Measurements from ENCODE around the gene ANTXR1. TPM values are rescaled to one million over a fixed set of nuclear protein-coding genes. Genes with fewer than 3 reads are reported as not detected.
"Not testable (repeated sequence)": the region's sequence is repeated elsewhere in the genome, so short reads cannot be mapped to it uniquely, and the experiment has no call there.

ANTXR1 gene
- total RNA-seq, 1 donor from 2014 or later, result 73.4 TPM

DNA sequence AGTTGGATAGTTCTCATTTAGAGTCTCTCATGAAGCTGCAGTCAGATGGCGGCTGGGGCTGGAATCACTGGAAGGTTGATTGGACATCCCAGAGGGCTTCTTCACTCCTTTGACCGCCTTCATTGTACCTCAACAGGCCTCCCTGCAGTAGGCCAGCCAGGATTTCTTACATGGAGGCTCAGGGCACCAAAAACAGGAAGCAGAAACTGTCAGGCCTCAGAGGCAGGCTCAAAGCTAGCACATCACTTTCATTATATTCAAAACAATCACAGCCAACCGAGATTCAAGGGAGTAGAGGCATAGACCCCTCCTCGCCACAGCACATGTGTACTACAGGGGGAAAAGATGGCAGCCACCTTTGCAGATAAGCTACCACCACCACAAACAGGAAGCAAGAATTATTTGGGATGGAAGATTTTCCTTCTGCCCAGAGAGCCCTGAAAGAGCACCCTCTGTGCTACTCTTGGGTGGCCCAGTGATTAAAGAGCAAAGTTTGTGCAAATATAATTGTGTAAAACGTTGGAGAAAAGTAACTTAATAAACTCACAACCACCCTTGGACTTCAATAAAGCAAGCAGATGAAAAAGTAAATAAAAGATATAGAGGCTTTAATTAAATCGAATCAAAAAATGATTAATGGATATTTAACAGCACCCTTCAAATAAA, 218.8 kb downstream of the ANTXR1 start:
- H3K27me3 Mint-ChIP-seq, result no peaks in the 10 kb centered on the region
- H3K4me1 Mint-ChIP-seq (ENCODE audit: low read depth), result no peaks in the 10 kb centered on the region
- H3K9me3 Mint-ChIP-seq (ENCODE audit: low read depth), result no peaks in the 10 kb centered on the region
- H3K36me3 Mint-ChIP-seq (ENCODE audit: insufficient read depth), result peaks cover 8% of the 10 kb centered on the region
- H3K4me3 Mint-ChIP-seq (ENCODE audit: low read depth), result no peak overlapping the region
- DNase-seq (ENCODE audit: low spot score, unreplicated experiment), result no peak
- TF ChIP-seq, protein P1, sequence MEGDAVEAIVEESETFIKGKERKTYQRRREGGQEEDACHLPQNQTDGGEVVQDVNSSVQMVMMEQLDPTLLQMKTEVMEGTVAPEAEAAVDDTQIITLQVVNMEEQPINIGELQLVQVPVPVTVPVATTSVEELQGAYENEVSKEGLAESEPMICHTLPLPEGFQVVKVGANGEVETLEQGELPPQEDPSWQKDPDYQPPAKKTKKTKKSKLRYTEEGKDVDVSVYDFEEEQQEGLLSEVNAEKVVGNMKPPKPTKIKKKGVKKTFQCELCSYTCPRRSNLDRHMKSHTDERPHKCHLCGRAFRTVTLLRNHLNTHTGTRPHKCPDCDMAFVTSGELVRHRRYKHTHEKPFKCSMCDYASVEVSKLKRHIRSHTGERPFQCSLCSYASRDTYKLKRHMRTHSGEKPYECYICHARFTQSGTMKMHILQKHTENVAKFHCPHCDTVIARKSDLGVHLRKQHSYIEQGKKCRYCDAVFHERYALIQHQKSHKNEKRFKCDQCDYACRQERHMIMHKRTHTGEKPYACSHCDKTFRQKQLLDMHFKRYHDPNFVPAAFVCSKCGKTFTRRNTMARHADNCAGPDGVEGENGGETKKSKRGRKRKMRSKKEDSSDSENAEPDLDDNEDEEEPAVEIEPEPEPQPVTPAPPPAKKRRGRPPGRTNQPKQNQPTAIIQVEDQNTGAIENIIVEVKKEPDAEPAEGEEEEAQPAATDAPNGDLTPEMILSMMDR (IDR thresholded peaks at IDR 0.05; ENCODE audit: unreplicated experiment), result no peak
- no peak overlapping the region for H3K27ac Mint-ChIP-seq

DNA sequence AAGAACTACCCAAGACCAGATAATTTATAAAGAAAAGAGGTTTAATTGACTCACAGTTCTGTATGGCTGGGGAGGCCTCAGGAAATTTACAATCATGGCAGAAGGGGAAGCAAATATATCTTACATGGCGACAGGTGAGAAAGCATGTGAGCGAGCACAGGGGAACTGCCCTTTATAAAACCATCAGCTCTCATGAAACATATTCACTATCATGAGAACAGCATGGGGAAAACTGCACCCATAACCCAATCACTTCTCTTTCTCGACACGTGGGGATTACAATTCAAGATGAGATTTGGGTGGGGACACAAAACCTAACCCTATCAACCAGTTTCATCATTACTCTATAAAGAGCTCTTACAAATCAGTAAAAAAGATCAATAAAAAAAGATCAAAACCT, 222.9 kb downstream of the ANTXR1 start:
- peaks cover 14% of the 10 kb centered on the region for H3K36me3 Mint-ChIP-seq (ENCODE audit: insufficient read depth)
- H3K27me3 Mint-ChIP-seq; H3K9me3 Mint-ChIP-seq (ENCODE audit: low read depth); H3K4me1 Mint-ChIP-seq (ENCODE audit: low read depth); H3K27ac Mint-ChIP-seq; DNase-seq (ENCODE audit: low spot score, unreplicated experiment); H3K4me3 Mint-ChIP-seq (ENCODE audit: low read depth): not testable (repeated sequence)

DNA sequence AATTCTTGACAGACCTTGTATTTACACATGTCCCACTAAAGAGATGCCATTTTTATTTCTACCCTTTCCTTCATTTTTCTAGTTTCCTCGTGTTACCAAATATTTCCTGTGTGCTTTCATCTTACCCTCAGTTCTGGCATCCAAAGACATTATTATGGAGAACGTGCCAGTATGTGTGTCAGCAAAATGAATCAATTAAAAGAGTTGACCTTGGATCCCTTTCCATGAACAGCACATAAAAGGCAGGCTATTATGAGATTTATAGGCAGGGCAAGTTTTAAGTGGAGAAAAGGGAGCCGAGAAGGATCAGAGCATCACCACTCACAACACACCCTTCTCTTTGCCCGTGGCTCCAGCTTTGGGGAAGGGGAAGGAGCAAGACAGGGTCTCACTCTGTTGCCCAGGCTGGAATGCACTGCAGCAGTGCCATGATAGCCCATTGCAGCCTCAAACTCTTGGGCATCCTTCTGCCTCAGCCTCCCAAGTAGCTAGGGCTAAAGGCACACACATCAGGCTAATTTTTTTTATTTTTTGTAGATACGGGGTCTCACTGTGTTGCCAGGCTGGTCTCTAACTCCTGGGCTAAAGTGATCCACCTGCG, 224.2 kb downstream of the ANTXR1 start:
- no peak overlapping the region for H3K4me3 Mint-ChIP-seq (ENCODE audit: low read depth)
- TF ChIP-seq, protein P1 (IDR thresholded peaks at IDR 0.05; ENCODE audit: unreplicated experiment), result no peak

DNA sequence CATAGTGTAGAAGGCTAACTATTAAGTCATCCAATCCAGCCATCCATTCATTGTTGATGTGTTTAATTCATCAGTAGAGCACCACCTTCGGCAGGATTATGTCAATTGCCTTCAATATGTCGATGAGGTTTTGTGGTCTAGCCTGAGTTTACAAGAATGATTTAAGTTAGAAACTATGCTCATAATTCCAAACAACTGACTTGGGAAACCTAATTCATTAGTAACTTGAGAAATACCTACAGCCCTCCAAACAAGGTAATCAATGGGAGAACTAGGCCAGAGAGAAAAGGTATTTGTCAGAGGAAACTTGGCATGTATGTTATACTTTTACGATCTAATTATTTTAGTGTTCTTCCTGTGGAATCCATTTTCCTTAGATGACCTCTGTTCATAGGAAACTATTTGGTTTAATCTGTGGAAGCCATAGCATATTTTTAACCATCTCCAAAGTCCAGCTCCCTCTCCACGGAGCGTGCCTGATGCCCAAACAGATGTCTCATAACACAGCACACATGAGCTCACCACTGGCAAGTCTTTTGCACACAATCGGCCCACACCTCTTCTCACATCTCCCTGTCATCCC, 225.6 kb downstream of the ANTXR1 start:
- no peaks in the 10 kb centered on the region for H3K4me1 Mint-ChIP-seq (ENCODE audit: low read depth)
- H3K4me3 Mint-ChIP-seq (ENCODE audit: low read depth), result no peak overlapping the region
- no peak overlapping the region for H3K27ac Mint-ChIP-seq
- TF ChIP-seq, protein P1 (IDR thresholded peaks at IDR 0.05; ENCODE audit: unreplicated experiment), result no peak
- H3K36me3 Mint-ChIP-seq (ENCODE audit: insufficient read depth), result peaks cover 12% of the 10 kb centered on the region
- no peak for DNase-seq (ENCODE audit: low spot score, unreplicated experiment)
- no peaks in the 10 kb centered on the region for H3K27me3 Mint-ChIP-seq
- no peaks in the 10 kb centered on the region for H3K9me3 Mint-ChIP-seq (ENCODE audit: low read depth)

More for the DNA sequence above, 224.2 kb downstream of the ANTXR1 start:
- no peaks in the 10 kb centered on the region for H3K4me1 Mint-ChIP-seq (ENCODE audit: low read depth)
- DNase-seq (ENCODE audit: low spot score, unreplicated experiment), result no peak
- H3K27me3 Mint-ChIP-seq, result no peaks in the 10 kb centered on the region
- peaks cover 12% of the 10 kb centered on the region for H3K36me3 Mint-ChIP-seq (ENCODE audit: insufficient read depth)
- H3K27ac Mint-ChIP-seq, result no peak overlapping the region
- no peaks in the 10 kb centered on the region for H3K9me3 Mint-ChIP-seq (ENCODE audit: low read depth)

DNA sequence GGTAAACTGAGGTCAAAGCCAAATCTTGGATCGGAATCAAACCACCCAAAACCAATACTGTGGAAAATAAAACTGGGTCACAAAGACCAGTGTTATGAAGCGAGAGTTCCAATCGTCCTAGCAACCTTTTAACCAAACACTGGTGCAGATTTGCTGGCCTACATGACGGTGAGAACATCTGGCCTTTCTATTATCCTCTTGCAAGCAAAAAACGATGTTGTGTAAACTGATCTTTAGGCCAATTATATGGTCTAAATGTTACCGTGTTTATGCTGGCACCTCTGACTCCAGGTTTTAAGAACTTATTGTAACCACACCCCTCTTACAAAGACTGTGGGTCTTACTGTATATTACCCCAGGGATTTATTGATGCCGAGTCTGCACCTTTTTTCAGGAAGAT, 228.1 kb downstream of the ANTXR1 start:
- Mint-ChIP-seq H3K4me1 (ENCODE audit: low read depth) (peaks cover 5% of the 10 kb centered on the region), H3K27me3 (no peaks in the 10 kb centered on the region), H3K36me3 (ENCODE audit: insufficient read depth) (peaks cover 16% of the 10 kb centered on the region), H3K9me3 (ENCODE audit: low read depth) (no peaks in the 10 kb centered on the region), H3K4me3 (ENCODE audit: low read depth) (no peak overlapping the region), H3K27ac (no peak overlapping the region)
- DNase-seq (ENCODE audit: low spot score, unreplicated experiment), result no peak
- TF ChIP-seq, protein P1 (IDR thresholded peaks at IDR 0.05; ENCODE audit: unreplicated experiment), result no peak

Measured in progenitor cell of endocrine pancreas (in vitro differentiated cells).